Astrocyte (in vitro differentiated cells and primary cell): Measurements from ENCODE around the gene TPP1. TPM values are rescaled to one million over a fixed set of nuclear protein-coding genes. Genes with fewer than 3 reads are reported as not detected.

ENCODE experiments used
- DNase-seq: peaks from one replicate; pipeline ENCODE4 v3.0.0-alpha.2; 2010; ENCODE audit warnings: low read depth
- FAIRE-seq: peaks from 2 replicates; lab custom pipeline; 2011; peaks lifted over from hg19 to GRCh38; lab: Jason Lieb, UNC
- H2AFZ ChIP-seq: 2 replicates; pipeline ENCODE4 v1.6.0; 2012; ENCODE audit warnings: low read depth, low read length, inconsistent platforms
- H3K27ac ChIP-seq: 2 replicates; pipeline ENCODE4 v1.5.1; 2011; ENCODE audit warnings: low read depth, low read length, inconsistent platforms
- H3K27me3 ChIP-seq: 2 replicates; pipeline ENCODE4 v1.6.0; 2011; ENCODE audit warnings: low read length, inconsistent platforms; ENCODE audit not compliant: insufficient read depth
- H3K36me3 ChIP-seq: 2 replicates; pipeline ENCODE4 v1.5.1; 2011; ENCODE audit warnings: low read length, inconsistent platforms; ENCODE audit not compliant: insufficient read depth
- H3K4me1 ChIP-seq: 2 replicates; pipeline ENCODE4 v1.5.1; 2011; ENCODE audit warnings: low read length, inconsistent platforms; ENCODE audit not compliant: insufficient read depth
- H3K4me2 ChIP-seq: 2 replicates; pipeline ENCODE4 v1.6.0; 2012; ENCODE audit warnings: low read length, inconsistent platforms
- H3K4me3 ChIP-seq: 2 replicates; pipeline ENCODE4 v1.5.1; 2011; ENCODE audit warnings: low read depth, mild to moderate bottlenecking, low read length, inconsistent platforms; ENCODE audit not compliant: insufficient read depth
- H3K79me2 ChIP-seq: 2 replicates; pipeline ENCODE4 v1.6.0; 2012; ENCODE audit warnings: mild to moderate bottlenecking, low read length, inconsistent platforms; ENCODE audit not compliant: insufficient read depth
- H3K9ac ChIP-seq: 2 replicates; pipeline ENCODE4 v1.6.0; 2012; ENCODE audit warnings: mild to moderate bottlenecking, low read length, inconsistent platforms
- H3K9me3 ChIP-seq: 2 replicates; pipeline ENCODE4 v1.5.1; 2012; ENCODE audit warnings: low read depth, mild to moderate bottlenecking, low read length, inconsistent platforms; ENCODE audit not compliant: insufficient read depth
- H4K20me1 ChIP-seq: 2 replicates; pipeline ENCODE4 v1.6.0; 2012; ENCODE audit warnings: low read length, inconsistent platforms; ENCODE audit not compliant: insufficient read depth
- H3K27ac Mint-ChIP-seq: one replicate; pipeline ENCODE4 v1.8.0; 2021; ENCODE audit warnings: mild to moderate bottlenecking, mixed read lengths; ENCODE audit not compliant: unreplicated experiment
- H3K27me3 Mint-ChIP-seq: one replicate; pipeline ENCODE4 v1.8.0; 2021; ENCODE audit warnings: low read depth, mixed read lengths; ENCODE audit not compliant: unreplicated experiment
- H3K36me3 Mint-ChIP-seq: one replicate; pipeline ENCODE4 v1.8.0; 2021; ENCODE audit warnings: low read depth, mixed read lengths; ENCODE audit not compliant: unreplicated experiment
- H3K4me1 Mint-ChIP-seq: one replicate; pipeline ENCODE4 v1.8.0; 2021; ENCODE audit warnings: low read depth, mixed read lengths; ENCODE audit not compliant: unreplicated experiment
- H3K4me3 Mint-ChIP-seq: one replicate; pipeline ENCODE4 v1.8.0; 2021; ENCODE audit warnings: mild to moderate bottlenecking, moderate library complexity, mixed read lengths; ENCODE audit not compliant: unreplicated experiment
- H3K9me3 Mint-ChIP-seq: one replicate; pipeline ENCODE4 v1.8.0; 2021; ENCODE audit warnings: mild to moderate bottlenecking, mixed read lengths; ENCODE audit not compliant: unreplicated experiment
- CTCF ChIP-seq: IDR thresholded peaks from 2 replicates; pipeline ENCODE4 v1.5.1; 2011; ENCODE audit warnings: low read depth, mild to moderate bottlenecking, inconsistent platforms, low read length, moderate library complexity; ENCODE audit not compliant: insufficient read depth
- EZH2 ChIP-seq: IDR thresholded peaks from 2 replicates; pipeline ENCODE4 v1.6.1; 2012; ENCODE audit warnings: mild to moderate bottlenecking, low read length, inconsistent platforms; ENCODE audit not compliant: insufficient read depth
- total RNA-seq: library from RNA; stranded (reverse); gene quantifications from 2 replicates; pipeline ENCODE4 v1.2.1, GENCODE V29; 2021

TPP1 gene
- total RNA-seq, 1 donor from 2014 or later = 43.4 TPM

- Histone ChIP-seq H3K9ac (no peak overlapping the region), H3K36me3 (no peaks in the 10 kb centered on the region), H3K4me1 (no peaks in the 10 kb centered on the region), H3K27ac (no peak overlapping the region), H4K20me1 (no peaks in the 10 kb centered on the region), H3K79me2 (no peaks in the 10 kb centered on the region), H2AFZ (no peak overlapping the region), H3K27me3 (no peaks in the 10 kb centered on the region), H3K4me2 (no peak overlapping the region), H3K4me3 (no peak overlapping the region), H3K9me3 (no peaks in the 10 kb centered on the region)
- Mint-ChIP-seq H3K4me3 (no peak overlapping the region), H3K4me1 (peaks cover 8% of the 10 kb centered on the region), H3K36me3 (no peaks in the 10 kb centered on the region), H3K27ac (no peak overlapping the region), H3K9me3 (no peaks in the 10 kb centered on the region), H3K27me3 (no peaks in the 10 kb centered on the region)
- FAIRE-seq (no peak), DNase-seq (no peak)
- no peak for TF ChIP-seq EZH2
- TF ChIP-seq CTCF = no peak
Measured at GRCh38 chr11:6663794-6664469, 44.7 kb upstream of the TPP1 start.

GRCh38 chr11:6660712-6661111, 41.5 kb upstream of the TPP1 start:
- no peak for FAIRE-seq
- TF ChIP-seq CTCF = no peak
- peaks cover 8% of the 10 kb centered on the region for H3K4me1 Mint-ChIP-seq

GRCh38 chr11:6658647-6659046, 39.4 kb upstream of the TPP1 start:
- Histone ChIP-seq H3K9me3 (no peaks in the 10 kb centered on the region), H3K4me3 (no peak overlapping the region)

More at GRCh38 chr11:6660712-6661111, 41.5 kb upstream of the TPP1 start:
- Histone ChIP-seq H3K27me3 (no peaks in the 10 kb centered on the region), H3K4me2 (no peak overlapping the region), H4K20me1 (no peaks in the 10 kb centered on the region), H3K4me3 (no peak overlapping the region), H2AFZ (no peak overlapping the region), H3K9ac (no peak overlapping the region), H3K27ac (no peak overlapping the region), H3K4me1 (no peaks in the 10 kb centered on the region), H3K36me3 (no peaks in the 10 kb centered on the region), H3K79me2 (no peaks in the 10 kb centered on the region), H3K9me3 (no peaks in the 10 kb centered on the region)
- DNase-seq = no peak
- Mint-ChIP-seq H3K36me3 (no peaks in the 10 kb centered on the region), H3K27me3 (peaks cover 8% of the 10 kb centered on the region), H3K4me3 (no peak overlapping the region), H3K9me3 (no peaks in the 10 kb centered on the region), H3K27ac (no peak overlapping the region)

More at GRCh38 chr11:6658647-6659046, 39.4 kb upstream of the TPP1 start:
- TF ChIP-seq CTCF = no peak
- no peak overlapping the region for H3K27ac ChIP-seq
- DNase-seq (no peak), FAIRE-seq (no peak)
- Mint-ChIP-seq H3K27me3 (peaks cover 8% of the 10 kb centered on the region), H3K4me1 (peaks cover 3% of the 10 kb centered on the region), H3K4me3 (no peak overlapping the region), H3K9me3 (no peaks in the 10 kb centered on the region), H3K27ac (no peak overlapping the region), H3K36me3 (no peaks in the 10 kb centered on the region)
- H4K20me1 ChIP-seq = no peaks in the 10 kb centered on the region
- no peak overlapping the region for H2AFZ ChIP-seq
- H3K4me2 ChIP-seq = no peak overlapping the region
- peaks cover 15% of the 10 kb centered on the region for H3K27me3 ChIP-seq
- no peak overlapping the region for H3K9ac ChIP-seq
- H3K36me3 ChIP-seq = no peaks in the 10 kb centered on the region
- H3K79me2 ChIP-seq = no peaks in the 10 kb centered on the region
- H3K4me1 ChIP-seq = no peaks in the 10 kb centered on the region
